ENCODE results near the gene RAB27A.
"Not testable (repeated sequence)": the region's sequence is repeated elsewhere in the genome, so short reads cannot be mapped to it uniquely, and the experiment has no call there.

Gene RAB27A

DNA sequence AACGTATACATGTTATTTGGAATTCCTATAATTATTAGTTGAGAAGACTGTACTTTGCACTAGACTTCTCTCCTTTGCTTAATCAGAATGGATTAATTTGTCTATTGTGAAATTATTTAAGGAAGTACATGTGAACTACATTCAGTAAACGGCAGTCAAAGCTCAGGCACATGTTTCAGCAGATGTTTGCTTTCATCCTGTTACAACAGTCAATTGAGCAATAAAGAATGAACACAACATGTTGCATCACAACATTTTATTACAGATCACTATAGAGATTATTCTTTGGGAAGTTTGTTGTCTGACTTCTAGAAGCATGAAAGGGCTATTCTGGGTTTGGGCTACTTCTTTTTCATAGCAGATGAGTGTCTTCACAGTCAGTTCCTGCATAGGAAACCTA is 39.2 kb downstream of the RAB27A start:
- H2BK12ac ChIP-seq (ENCODE audit: low read length in 2 of 2): no peak overlapping the region
- H3K18ac ChIP-seq (ENCODE audit: low read depth in 1 of 2, low read length in 2 of 2): no peak overlapping the region
- H4K8ac ChIP-seq (ENCODE audit: low read length): no peak overlapping the region
- DNase-seq: peak; percentile 93
- no peak overlapping the region for H2BK120ac ChIP-seq (ENCODE audit: low read depth, low read length)
- H2BK5ac ChIP-seq (ENCODE audit: low read depth, low read length, poor library complexity, severe bottlenecking): no peak overlapping the region
- H4K91ac ChIP-seq (ENCODE audit: low read length): no peak overlapping the region
- H3K23ac ChIP-seq (ENCODE audit: low read length in 2 of 2): no peak overlapping the region
- peaks cover 16% of the 10 kb centered on the region for H3K79me1 ChIP-seq (replicated peaks; ENCODE audit: low read length, poor library complexity, severe bottlenecking)
- H2AFZ ChIP-seq (ENCODE audit: low read depth, low read length): no peak overlapping the region
- WGBS: no CpG with 5 or more reads among the region's 2 CpGs
- H3K27ac ChIP-seq (ENCODE audit: low read length, poor library complexity, severe bottlenecking): no peak overlapping the region
- H3K4me1 ChIP-seq (ENCODE audit: control insufficient read depth, insufficient read depth, low read depth, low read length): no peaks in the 10 kb centered on the region
- peak overlapping the region; percentile 71 for H3K9ac ChIP-seq (ENCODE audit: low read length)
- no peaks in the 10 kb centered on the region for H3K27me3 ChIP-seq (ENCODE audit: control insufficient read depth in 1 of 2, insufficient read depth in 1 of 2, low read length in 2 of 2)
- H3K36me3 ChIP-seq (ENCODE audit: control insufficient read depth in 1 of 2, insufficient read depth in 2 of 2, low read depth in 1 of 2, low read length in 2 of 2): peaks cover 0 to 3% of the 10 kb centered on the region in 2 experiments
- no peaks in the 10 kb centered on the region for H3K9me3 ChIP-seq (ENCODE audit: control insufficient read depth, low read length)
- H2BK15ac ChIP-seq (ENCODE audit: low read depth, poor library complexity, severe bottlenecking): no peak overlapping the region
- H3K4me3 ChIP-seq (ENCODE audit: insufficient read depth in 1 of 2, low read depth in 1 of 2, low read length in 2 of 2): no peak overlapping the region
- no peak overlapping the region for H2AK5ac ChIP-seq (ENCODE audit: low read length, severe bottlenecking)
- no peak overlapping the region for H3K14ac ChIP-seq (ENCODE audit: low read length in 2 of 2)
- H3K4me2 ChIP-seq (ENCODE audit: low read length, poor library complexity, severe bottlenecking): no peak overlapping the region
- no peak overlapping the region for H3K4ac ChIP-seq (ENCODE audit: low read depth in 1 of 2, low read length in 2 of 2)

DNA sequence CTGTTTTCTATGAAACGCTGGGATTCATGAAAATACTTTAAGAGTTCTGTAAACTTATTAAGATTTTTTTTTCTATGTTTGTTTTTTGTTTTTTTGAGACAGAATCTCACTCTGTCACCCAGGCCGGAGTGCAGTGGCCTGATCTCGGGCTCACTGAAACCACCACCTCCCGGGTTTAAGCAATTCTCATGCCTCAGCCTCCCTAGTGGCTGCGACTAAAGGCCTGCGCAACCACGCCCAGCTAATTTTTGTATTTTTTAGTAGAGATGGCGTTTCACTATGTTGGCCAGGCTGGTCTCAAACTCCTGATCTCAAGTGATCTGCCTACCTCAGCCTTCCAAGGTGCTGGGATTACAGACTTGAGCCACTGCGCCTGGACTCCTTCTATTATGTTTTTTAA is 39.7 kb downstream of the RAB27A start:
- not testable (repeated sequence) for H3K27ac ChIP-seq (ENCODE audit: low read length, poor library complexity, severe bottlenecking); DNase-seq; H2AFZ ChIP-seq (ENCODE audit: low read depth, low read length); H3K18ac ChIP-seq (ENCODE audit: low read depth in 1 of 2, low read length in 2 of 2); H3K4me3 ChIP-seq (ENCODE audit: insufficient read depth in 1 of 2, low read depth in 1 of 2, low read length in 2 of 2); H2BK12ac ChIP-seq (ENCODE audit: low read length in 2 of 2); H3K4ac ChIP-seq (ENCODE audit: low read depth in 1 of 2, low read length in 2 of 2); H3K9me3 ChIP-seq (ENCODE audit: control insufficient read depth, low read length); H3K4me1 ChIP-seq (ENCODE audit: control insufficient read depth, insufficient read depth, low read depth, low read length); H2BK120ac ChIP-seq (ENCODE audit: low read depth, low read length); H4K91ac ChIP-seq (ENCODE audit: low read length); H4K8ac ChIP-seq (ENCODE audit: low read length); H2AK5ac ChIP-seq (ENCODE audit: low read length, severe bottlenecking); H3K27me3 ChIP-seq (ENCODE audit: control insufficient read depth in 1 of 2, insufficient read depth in 1 of 2, low read length in 2 of 2); H3K4me2 ChIP-seq (ENCODE audit: low read length, poor library complexity, severe bottlenecking); H3K36me3 ChIP-seq (ENCODE audit: control insufficient read depth in 1 of 2, insufficient read depth in 2 of 2, low read depth in 1 of 2, low read length in 2 of 2); H3K23ac ChIP-seq (ENCODE audit: low read length in 2 of 2); H2BK15ac ChIP-seq (ENCODE audit: low read depth, poor library complexity, severe bottlenecking); H3K14ac ChIP-seq (ENCODE audit: low read length in 2 of 2); H2BK5ac ChIP-seq (ENCODE audit: low read depth, low read length, poor library complexity, severe bottlenecking)
- WGBS: 93% methylated on average over 7 of the region's 9 CpGs
- Histone ChIP-seq H3K79me1 (replicated peaks; ENCODE audit: low read length, poor library complexity, severe bottlenecking) (peaks cover 16% of the 10 kb centered on the region), H3K9ac (ENCODE audit: low read length) (peak overlapping the region; percentile 71)

DNA sequence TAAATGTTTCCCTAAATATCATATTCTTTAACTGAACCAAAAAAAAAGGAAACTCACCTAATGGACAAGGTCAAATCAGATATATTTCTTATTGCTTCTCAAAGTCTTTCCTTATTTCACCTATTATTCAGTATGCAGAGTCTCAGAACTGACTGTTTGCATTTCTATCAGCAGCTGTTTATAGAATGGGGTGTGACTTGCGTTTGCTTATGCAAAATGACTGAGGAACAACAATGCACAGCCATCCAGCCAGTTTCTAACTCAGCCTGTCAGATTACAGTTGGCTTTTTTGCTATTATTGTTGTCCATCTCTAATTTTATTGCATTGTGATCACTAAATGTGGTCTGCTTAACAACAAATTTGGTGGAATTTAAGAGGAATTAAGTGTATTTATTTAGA is 40.7 kb downstream of the RAB27A start:
- H3K4me3 ChIP-seq (ENCODE audit: insufficient read depth in 1 of 2, low read depth in 1 of 2, low read length in 2 of 2): no peak overlapping the region
- H3K4me1 ChIP-seq (ENCODE audit: control insufficient read depth, insufficient read depth, low read depth, low read length): no peaks in the 10 kb centered on the region
- no peak overlapping the region for H2BK12ac ChIP-seq (ENCODE audit: low read length in 2 of 2)
- no peak overlapping the region for H2BK5ac ChIP-seq (ENCODE audit: low read depth, low read length, poor library complexity, severe bottlenecking)
- H2AK5ac ChIP-seq (ENCODE audit: low read length, severe bottlenecking): no peak overlapping the region
- no peak overlapping the region for H3K4me2 ChIP-seq (ENCODE audit: low read length, poor library complexity, severe bottlenecking)
- no peak overlapping the region for H2BK120ac ChIP-seq (ENCODE audit: low read depth, low read length)
- no peak overlapping the region for H3K4ac ChIP-seq (ENCODE audit: low read depth in 1 of 2, low read length in 2 of 2)
- WGBS: 89% methylated on average over 1 of the region's 1 CpG
- H3K9ac ChIP-seq (ENCODE audit: low read length): no peak overlapping the region
- no peak overlapping the region for H2AFZ ChIP-seq (ENCODE audit: low read depth, low read length)
- peak overlapping the region; percentile 80 for H2BK15ac ChIP-seq (ENCODE audit: low read depth, poor library complexity, severe bottlenecking)
- no peak overlapping the region for H4K91ac ChIP-seq (ENCODE audit: low read length)
- no peak overlapping the region for H3K18ac ChIP-seq (ENCODE audit: low read depth in 1 of 2, low read length in 2 of 2)
- DNase-seq: no peak
- H3K27me3 ChIP-seq (ENCODE audit: control insufficient read depth in 1 of 2, insufficient read depth in 1 of 2, low read length in 2 of 2): no peaks in the 10 kb centered on the region
- H3K79me1 ChIP-seq (replicated peaks; ENCODE audit: low read length, poor library complexity, severe bottlenecking): peaks cover 19% of the 10 kb centered on the region
- no peak overlapping the region for H4K8ac ChIP-seq (ENCODE audit: low read length)
- no peak overlapping the region for H3K23ac ChIP-seq (ENCODE audit: low read length in 2 of 2)
- no peak overlapping the region for H3K14ac ChIP-seq (ENCODE audit: low read length in 2 of 2)
- H3K9me3 ChIP-seq (ENCODE audit: control insufficient read depth, low read length): no peaks in the 10 kb centered on the region
- H3K27ac ChIP-seq (ENCODE audit: low read length, poor library complexity, severe bottlenecking): no peak overlapping the region
- peaks cover 0 to 3% of the 10 kb centered on the region in 2 experiments for H3K36me3 ChIP-seq (ENCODE audit: control insufficient read depth in 1 of 2, insufficient read depth in 2 of 2, low read depth in 1 of 2, low read length in 2 of 2)

DNA sequence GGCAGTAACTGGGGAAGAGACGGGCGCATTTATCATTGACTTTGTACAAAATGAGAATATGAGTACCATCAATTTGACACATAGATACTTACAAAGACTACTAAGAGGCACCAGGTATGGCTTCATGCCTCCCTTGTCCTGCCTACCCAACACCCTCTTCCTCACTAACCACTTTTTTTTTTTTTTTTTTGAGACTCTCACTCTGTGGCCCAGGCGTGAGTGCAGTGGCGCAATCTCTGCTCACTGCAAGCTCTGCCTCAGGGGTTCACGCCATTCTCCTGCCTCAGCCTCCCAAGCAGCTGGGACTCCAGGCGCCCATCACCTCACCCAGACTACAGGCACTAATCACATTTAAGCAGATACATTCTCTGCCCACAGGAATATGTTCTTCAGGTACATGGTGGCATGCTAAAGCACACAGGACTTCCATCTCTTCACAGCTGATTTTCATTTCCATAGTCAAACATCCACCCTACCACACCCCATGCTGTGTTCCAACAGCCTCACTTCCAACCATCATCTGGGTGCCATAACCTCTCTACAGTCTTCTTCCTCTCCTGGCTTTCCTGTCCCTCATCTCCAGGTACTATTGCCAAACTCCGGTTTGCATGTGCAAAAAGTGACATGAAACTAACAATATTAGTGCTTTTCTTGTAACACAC is 41.7 kb downstream of the RAB27A start:
- Histone ChIP-seq H4K8ac (ENCODE audit: low read length) (peak overlapping the region; percentile 40), H2BK120ac (ENCODE audit: low read depth, low read length) (no peak overlapping the region), H4K91ac (ENCODE audit: low read length) (no peak overlapping the region), H2BK12ac (ENCODE audit: low read length in 2 of 2) (no peak overlapping the region), H3K36me3 (ENCODE audit: control insufficient read depth in 1 of 2, insufficient read depth in 2 of 2, low read depth in 1 of 2, low read length in 2 of 2) (peaks cover 0 to 3% of the 10 kb centered on the region in 2 experiments), H3K4me3 (ENCODE audit: insufficient read depth in 1 of 2, low read depth in 1 of 2, low read length in 2 of 2) (no peak overlapping the region), H3K27ac (ENCODE audit: low read length, poor library complexity, severe bottlenecking) (no peak overlapping the region), H3K9ac (ENCODE audit: low read length) (no peak overlapping the region), H3K4ac (ENCODE audit: low read depth in 1 of 2, low read length in 2 of 2) (no peak overlapping the region), H3K23ac (ENCODE audit: low read length in 2 of 2) (no peak overlapping the region), H2BK5ac (ENCODE audit: low read depth, low read length, poor library complexity, severe bottlenecking) (no peak overlapping the region), H3K4me1 (ENCODE audit: control insufficient read depth, insufficient read depth, low read depth, low read length) (no peaks in the 10 kb centered on the region), H2AK5ac (ENCODE audit: low read length, severe bottlenecking) (no peak overlapping the region), H2BK15ac (ENCODE audit: low read depth, poor library complexity, severe bottlenecking) (no peak overlapping the region), H3K14ac (ENCODE audit: low read length in 2 of 2) (no peak overlapping the region), H3K18ac (ENCODE audit: low read depth in 1 of 2, low read length in 2 of 2) (peak overlapping the region in 1 of 2 experiments; percentile 27), H3K79me1 (replicated peaks; ENCODE audit: low read length, poor library complexity, severe bottlenecking) (peaks cover 19% of the 10 kb centered on the region), H3K9me3 (ENCODE audit: control insufficient read depth, low read length) (no peaks in the 10 kb centered on the region), H2AFZ (ENCODE audit: low read depth, low read length) (no peak overlapping the region), H3K27me3 (ENCODE audit: control insufficient read depth in 1 of 2, insufficient read depth in 1 of 2, low read length in 2 of 2) (no peaks in the 10 kb centered on the region), H3K4me2 (ENCODE audit: low read length, poor library complexity, severe bottlenecking) (no peak overlapping the region)
- DNase-seq: peak; percentile 18
- 85% methylated on average over 7 of the region's 7 CpGs for WGBS

Measured in mesenchymal stem cell (in vitro differentiated cells and primary cell).